Lower leg skin (tissue), 4 donors: ENCODE results near the gene SLC16A3. TPM values are rescaled to one million over a fixed set of nuclear protein-coding genes. Genes with fewer than 3 reads are reported as not detected.
"Not testable (repeated sequence)": the region's sequence is repeated elsewhere in the genome, so short reads cannot be mapped to it uniquely, and the experiment has no call there.

Source experiments
- DNase-seq, 2 donors: peaks; one replicate each; pipeline ENCODE4 v3.0.0-alpha.2; 2019; ENCODE audit warnings: low spot score in 2 of 2
- H3K4me3 ChIP-seq: fragments of 200-600 bp; sonication (generic); 2 replicates; pipeline ENCODE4 v1.5.1; 2017; ENCODE audit warnings: mild to moderate bottlenecking, low read depth; ENCODE audit not compliant: poor library complexity, severe bottlenecking
- POLR2A ChIP-seq, 2 donors: fragments of 450-650 bp; IDR thresholded peaks; one replicate each; pipeline ENCODE4 v1.6.1; 2016 to 2017; ENCODE audit warnings: antibody characterized with exemption in 2 of 2, mild to moderate bottlenecking in 1 of 2, moderate library complexity in 1 of 2
- WGBS, 2 donors: methylation state at CpG; one replicate each; pipeline ENCODE4 v1.1.5; 2018; 5-methylcytosine and 5-hydroxymethylcytosine counted together
- intact Hi-C: fragments of 100-400 bp; cut with DNase I; formaldehyde crosslinking; loops from one replicate; pipeline ENCODE4 v1.15.0; 2023; ENCODE audit warnings: low total_unique reads
- total RNA-seq, 4 donors: library from RNA; depleted of rRNA; stranded (reverse); fragments of >200 nt; gene quantifications; one replicate each; pipeline ENCODE4 v1.1.0, GENCODE V29; 2016
- TF ChIP-seq, protein P1 (sequence below), 3 donors: fragments of 450-650 bp; IDR thresholded peaks; one replicate each; pipeline ENCODE4 v1.5.1; 2016; ENCODE audit warnings: antibody characterized with exemption in 3 of 3, mild to moderate bottlenecking in 3 of 3, moderate library complexity in 2 of 3

Gene SLC16A3
- total RNA-seq, 4 donors from 2014 or later: 10.0 to 18.5 (median 15.2) TPM

DNA sequence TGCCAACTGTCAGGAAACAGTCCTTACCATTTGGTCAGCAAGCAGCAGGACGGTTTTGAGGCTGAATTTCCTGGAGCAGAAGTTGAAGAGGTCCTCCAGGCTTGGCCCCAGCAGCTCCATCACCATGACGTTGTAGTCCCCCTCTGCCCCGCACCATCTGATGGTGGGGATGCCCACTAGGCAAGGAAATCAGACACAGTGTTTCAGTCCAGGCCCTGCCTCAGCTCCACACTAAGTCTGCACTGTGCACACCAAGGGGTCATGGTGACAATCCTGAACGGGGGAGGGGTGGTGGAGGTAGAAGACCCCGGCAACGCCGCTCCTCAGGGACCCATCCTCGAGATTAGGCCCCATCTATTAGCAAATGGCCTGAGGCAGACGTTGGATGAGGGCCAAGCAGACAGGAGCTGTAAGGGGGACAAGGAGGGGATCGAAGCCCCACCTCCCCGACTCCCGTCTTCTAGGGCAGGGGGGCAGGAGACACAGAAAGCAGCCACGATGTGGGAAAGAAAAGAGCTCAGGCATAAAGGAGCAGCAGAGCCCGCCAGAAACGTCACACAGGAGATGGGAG is 26.6 kb downstream of the SLC16A3 start:
- TF ChIP-seq, protein P1, sequence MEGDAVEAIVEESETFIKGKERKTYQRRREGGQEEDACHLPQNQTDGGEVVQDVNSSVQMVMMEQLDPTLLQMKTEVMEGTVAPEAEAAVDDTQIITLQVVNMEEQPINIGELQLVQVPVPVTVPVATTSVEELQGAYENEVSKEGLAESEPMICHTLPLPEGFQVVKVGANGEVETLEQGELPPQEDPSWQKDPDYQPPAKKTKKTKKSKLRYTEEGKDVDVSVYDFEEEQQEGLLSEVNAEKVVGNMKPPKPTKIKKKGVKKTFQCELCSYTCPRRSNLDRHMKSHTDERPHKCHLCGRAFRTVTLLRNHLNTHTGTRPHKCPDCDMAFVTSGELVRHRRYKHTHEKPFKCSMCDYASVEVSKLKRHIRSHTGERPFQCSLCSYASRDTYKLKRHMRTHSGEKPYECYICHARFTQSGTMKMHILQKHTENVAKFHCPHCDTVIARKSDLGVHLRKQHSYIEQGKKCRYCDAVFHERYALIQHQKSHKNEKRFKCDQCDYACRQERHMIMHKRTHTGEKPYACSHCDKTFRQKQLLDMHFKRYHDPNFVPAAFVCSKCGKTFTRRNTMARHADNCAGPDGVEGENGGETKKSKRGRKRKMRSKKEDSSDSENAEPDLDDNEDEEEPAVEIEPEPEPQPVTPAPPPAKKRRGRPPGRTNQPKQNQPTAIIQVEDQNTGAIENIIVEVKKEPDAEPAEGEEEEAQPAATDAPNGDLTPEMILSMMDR (IDR thresholded peaks at IDR 0.05): no peak
- no peak overlapping the region for H3K4me3 ChIP-seq
- no peak for DNase-seq
- intact Hi-C loops: no loop called here
- WGBS, 2 donors: 81 to 85% methylated on average over 15 of the region's 15 CpGs

DNA sequence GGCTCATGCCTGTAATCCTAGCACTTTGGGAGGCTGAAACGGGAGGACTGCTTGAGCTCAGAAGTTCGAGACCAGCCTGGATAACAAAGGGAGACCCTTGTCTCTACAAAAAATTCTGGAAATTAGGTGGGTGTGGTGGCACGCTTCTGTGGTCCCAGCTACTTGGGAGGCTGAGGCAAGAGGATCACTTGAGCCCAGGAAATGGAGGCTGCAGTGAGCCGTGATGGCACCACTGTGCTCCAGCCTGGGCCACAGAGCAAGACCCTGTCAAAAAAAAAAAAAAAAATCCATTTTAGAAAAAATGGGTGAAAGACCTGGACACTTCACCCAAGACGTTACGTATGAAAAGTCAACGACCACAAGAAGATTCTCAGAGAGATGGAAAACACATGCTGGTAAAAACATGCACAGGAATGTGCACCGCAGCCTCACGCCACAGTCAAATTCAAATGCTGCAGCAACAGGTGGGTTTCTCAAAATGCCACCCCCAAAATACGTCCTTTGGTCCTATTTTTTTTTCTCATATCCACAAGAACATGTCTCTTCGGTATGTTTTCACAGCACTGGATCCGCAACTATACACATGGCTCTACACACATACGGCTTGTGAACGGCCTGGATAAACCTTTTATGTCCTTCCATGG is 27.5 kb downstream of the SLC16A3 start:
- H3K4me3 ChIP-seq: no peak overlapping the region
- intact Hi-C loops: no loop called here
- TF ChIP-seq, protein P1 (IDR thresholded peaks at IDR 0.05): no peak
- no peak for TF ChIP-seq POLR2A (IDR thresholded peaks at IDR 0.05)
- no peak for DNase-seq
- WGBS, 2 donors: 91 to 92% methylated on average over 14 of the region's 14 CpGs

DNA sequence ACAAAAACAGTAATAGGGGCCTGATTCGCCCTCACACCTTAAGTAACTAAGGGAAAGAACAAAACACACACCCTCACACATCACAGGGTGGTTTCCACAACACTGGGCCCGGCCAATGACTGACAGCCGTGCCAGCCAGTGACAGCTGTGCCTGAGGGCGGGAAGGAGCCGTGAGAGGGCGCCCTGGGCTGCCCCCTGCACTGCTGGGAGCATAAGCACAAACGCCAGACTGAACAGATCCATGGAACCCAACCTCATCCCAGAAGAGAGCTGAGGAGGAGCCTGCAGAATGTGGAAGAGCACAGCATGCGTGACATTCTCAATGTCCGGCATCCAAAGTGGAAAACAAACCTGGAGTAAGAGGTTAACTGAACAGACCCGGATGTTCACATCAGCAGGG is 28.6 kb downstream of the SLC16A3 start:
- no peak overlapping the region for H3K4me3 ChIP-seq
- intact Hi-C loops: no loop called here
- TF ChIP-seq, protein P1 (IDR thresholded peaks at IDR 0.05): no peak
- TF ChIP-seq POLR2A (IDR thresholded peaks at IDR 0.05): no peak
- 45 to 55% methylated on average over 10 of the region's 10 CpGs for whole genome bisulfite sequencing, 2 donors
- DNase-seq: no peak

DNA sequence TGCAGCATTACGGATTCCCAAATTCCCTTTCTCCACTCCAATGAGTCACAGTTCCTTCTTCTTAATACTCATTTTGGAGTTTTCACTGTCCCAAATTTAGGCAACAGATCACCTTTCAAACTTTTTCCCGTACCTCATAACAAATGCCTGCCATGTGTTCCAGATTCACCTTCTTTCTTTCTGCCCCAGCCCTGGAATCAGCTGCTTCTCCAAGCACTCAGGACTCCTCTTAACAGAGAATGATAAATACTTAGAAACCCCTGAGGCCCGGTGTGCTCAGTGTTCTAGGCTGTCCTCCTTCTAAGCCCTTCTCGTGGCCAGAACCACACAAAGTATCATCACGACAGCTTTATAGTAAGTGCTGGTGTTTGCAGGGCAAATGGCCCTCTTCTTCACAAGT is 29.7 kb downstream of the SLC16A3 start:
- no peak for DNase-seq
- no peak overlapping the region for H3K4me3 ChIP-seq
- 81 to 83% methylated on average over 5 of the region's 5 CpGs for whole genome bisulfite sequencing, 2 donors
- intact Hi-C loops: no loop called here
- TF ChIP-seq, protein P1 (IDR thresholded peaks at IDR 0.05): no peak
- TF ChIP-seq POLR2A (IDR thresholded peaks at IDR 0.05): no peak

DNA sequence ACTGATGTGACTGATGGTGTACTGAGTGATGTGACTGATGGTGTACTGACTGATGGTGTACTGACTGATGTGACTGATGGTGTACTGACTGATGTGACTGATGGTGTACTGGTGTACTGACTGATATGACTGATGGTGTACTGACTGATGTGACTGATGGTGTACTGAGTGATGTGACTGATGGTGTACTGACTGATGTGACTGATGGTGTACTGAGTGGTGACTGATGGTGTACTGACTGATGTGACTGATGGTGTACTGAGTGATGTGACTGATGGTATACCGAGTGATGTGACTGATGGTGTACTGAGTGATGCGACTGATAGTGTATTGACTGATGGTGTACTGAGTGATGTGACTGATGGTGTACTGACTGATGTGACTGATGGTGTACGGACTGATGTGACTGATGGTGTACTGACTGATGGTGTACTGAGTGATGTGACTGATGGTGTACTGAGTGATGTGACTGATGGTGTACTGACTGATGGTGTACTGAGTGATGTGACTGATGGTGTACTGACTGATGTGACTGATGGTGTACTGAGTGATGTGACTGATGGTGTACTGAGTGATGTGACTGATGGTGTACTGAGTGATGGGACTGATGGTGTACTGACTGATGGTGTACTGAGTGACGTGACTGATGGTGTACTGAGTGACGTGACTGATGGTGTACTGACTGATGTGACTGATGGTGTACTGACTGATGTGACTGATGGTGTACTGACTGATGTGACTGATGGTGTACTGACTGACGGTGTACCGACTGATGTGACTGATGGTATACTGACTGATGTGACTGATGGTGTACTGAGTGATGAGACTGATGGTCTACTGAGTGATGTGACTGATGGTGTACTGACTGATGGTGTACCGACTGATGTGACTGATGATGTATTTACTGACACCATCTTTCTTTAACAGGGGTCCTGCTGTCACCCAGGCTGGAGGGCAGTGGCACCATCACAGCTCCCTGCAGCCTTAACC is 31.4 kb downstream of the SLC16A3 start:
- DNase-seq, H3K4me3 ChIP-seq, intact Hi-C loops: not testable (repeated sequence)
- 90 to 93% methylated on average over 8 of the region's 8 CpGs for WGBS, 2 donors

DNA sequence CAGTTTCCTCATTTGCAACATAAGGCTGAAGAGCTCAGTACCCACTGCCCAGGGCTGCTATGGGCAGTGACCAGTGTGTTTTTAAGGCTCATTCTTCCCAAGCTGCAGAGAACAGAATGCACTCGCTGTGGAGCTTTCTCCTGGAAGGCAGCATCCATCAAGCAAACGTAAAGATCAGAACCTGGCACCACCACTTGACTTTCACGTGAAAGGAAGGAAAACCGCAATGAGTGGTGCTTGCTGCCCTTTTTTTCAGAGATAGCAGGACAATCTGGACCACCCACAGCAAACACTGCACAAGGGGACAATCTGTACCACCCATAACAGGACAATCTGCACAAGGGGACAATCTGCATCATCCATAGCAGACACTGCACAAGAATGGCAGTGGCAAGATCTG is 33.5 kb downstream of the SLC16A3 start:
- DNase-seq: no peak
- TF ChIP-seq POLR2A (IDR thresholded peaks at IDR 0.05): no peak
- TF ChIP-seq, protein P1 (IDR thresholded peaks at IDR 0.05): no peak
- no peak overlapping the region for H3K4me3 ChIP-seq
- intact Hi-C loops: no loop called here
- 77 to 79% methylated on average over 4 of the region's 4 CpGs for WGBS, 2 donors
